ENCODE measurements around the gene ZC3H13. TPM values are rescaled to one million over a fixed set of nuclear protein-coding genes. Genes with fewer than 3 reads are reported as not detected.

The ZC3H13 gene
- total and polyA plus RNA-seq, 2 of the 8 experiments (the other 6 are each of a cell fraction or from before 2014, with no cell fraction given): 5.1 to 57.8 TPM

GRCh38 chr13:45941261-45941660 is 111.3 kb downstream of the ZC3H13 start (continued):
- TF ChIP-seq ATF3 (IDR thresholded peaks at IDR 0.05; ENCODE audit: insufficient read depth, low read depth, low read length): 0 out of 2 replicates have a peak, but pooled peaks have one; percentile 32
- TF ChIP-seq POLR2A (IDR thresholded peaks at IDR 0.05; ENCODE audit: control extremely low read depth in 1 of 2, low read depth in 2 of 2, low read length in 2 of 2): no peak
- TF ChIP-seq POU5F1 (IDR thresholded peaks at IDR 0.05; ENCODE audit: low read depth, low read length): no peak
- TF ChIP-seq CEBPB (IDR thresholded peaks at IDR 0.05; ENCODE audit: low read depth, low read length): no peak

Data from H1 (cell line).